Bone marrow (tissue), 2 donors: ENCODE measurements around the gene EHD4.

ENCODE experiments used
- DNase-seq, 2 donors: peaks; one replicate each; lab custom pipeline; 2025; lab: John Stamatoyannopoulos, UW

Gene EHD4

GRCh38 chr15:41980654-41981323 lies 8.4 kb upstream of the EHD4 start:
- DNase-seq: no peak

GRCh38 chr15:41979493-41980266 lies 7.3 kb upstream of the EHD4 start:
- no peak for DNase-seq

GRCh38 chr15:41978534-41978933 lies 6.2 kb upstream of the EHD4 start:
- no peak for DNase-seq

- no peak for DNase-seq
These were observed 5.5 kb upstream of the EHD4 start for GRCh38 chr15:41977757-41978383.

GRCh38 chr15:41975669-41976068 lies 3.3 kb upstream of the EHD4 start:
- DNase-seq: no peak

GRCh38 chr15:41974041-41974440 lies 1.7 kb upstream of the EHD4 start:
- DNase-seq: no peak

GRCh38 chr15:41971895-41972252 lies 483 bp downstream of the EHD4 start:
- DNase-seq: no peak

- peak; percentile 7 to 20 for DNase-seq
These were observed 1.1 kb downstream of the EHD4 start for GRCh38 chr15:41971089-41971894.

GRCh38 chr15:41970456-41970855 lies 1.9 kb downstream of the EHD4 start:
- no peak for DNase-seq

GRCh38 chr15:41969851-41970431 lies 2.4 kb downstream of the EHD4 start:
- no peak for DNase-seq

GRCh38 chr15:41968701-41969100 lies 3.7 kb downstream of the EHD4 start:
- DNase-seq: no peak

GRCh38 chr15:41967506-41968206 lies 4.7 kb downstream of the EHD4 start:
- DNase-seq: peak; percentile 15 to 44

GRCh38 chr15:41966920-41967465 lies 5.4 kb downstream of the EHD4 start:
- DNase-seq: no peak

GRCh38 chr15:41966414-41966812 lies 5.9 kb downstream of the EHD4 start:
- no peak for DNase-seq

GRCh38 chr15:41965441-41966413 lies 6.6 kb downstream of the EHD4 start:
- no peak for DNase-seq

- DNase-seq: no peak
These were observed 10.7 kb downstream of the EHD4 start for GRCh38 chr15:41961595-41962202.

GRCh38 chr15:41961001-41961518 lies 11.3 kb downstream of the EHD4 start:
- DNase-seq: no peak

GRCh38 chr15:41958002-41958420 lies 14.3 kb downstream of the EHD4 start:
- no peak for DNase-seq
